NCI-H1105 (cell line): ENCODE measurements around the gene UNC5C.

Source experiments
- DNase-seq: peaks from one replicate; lab custom pipeline; 2025; lab: John Stamatoyannopoulos, UW

The UNC5C gene

DNA sequence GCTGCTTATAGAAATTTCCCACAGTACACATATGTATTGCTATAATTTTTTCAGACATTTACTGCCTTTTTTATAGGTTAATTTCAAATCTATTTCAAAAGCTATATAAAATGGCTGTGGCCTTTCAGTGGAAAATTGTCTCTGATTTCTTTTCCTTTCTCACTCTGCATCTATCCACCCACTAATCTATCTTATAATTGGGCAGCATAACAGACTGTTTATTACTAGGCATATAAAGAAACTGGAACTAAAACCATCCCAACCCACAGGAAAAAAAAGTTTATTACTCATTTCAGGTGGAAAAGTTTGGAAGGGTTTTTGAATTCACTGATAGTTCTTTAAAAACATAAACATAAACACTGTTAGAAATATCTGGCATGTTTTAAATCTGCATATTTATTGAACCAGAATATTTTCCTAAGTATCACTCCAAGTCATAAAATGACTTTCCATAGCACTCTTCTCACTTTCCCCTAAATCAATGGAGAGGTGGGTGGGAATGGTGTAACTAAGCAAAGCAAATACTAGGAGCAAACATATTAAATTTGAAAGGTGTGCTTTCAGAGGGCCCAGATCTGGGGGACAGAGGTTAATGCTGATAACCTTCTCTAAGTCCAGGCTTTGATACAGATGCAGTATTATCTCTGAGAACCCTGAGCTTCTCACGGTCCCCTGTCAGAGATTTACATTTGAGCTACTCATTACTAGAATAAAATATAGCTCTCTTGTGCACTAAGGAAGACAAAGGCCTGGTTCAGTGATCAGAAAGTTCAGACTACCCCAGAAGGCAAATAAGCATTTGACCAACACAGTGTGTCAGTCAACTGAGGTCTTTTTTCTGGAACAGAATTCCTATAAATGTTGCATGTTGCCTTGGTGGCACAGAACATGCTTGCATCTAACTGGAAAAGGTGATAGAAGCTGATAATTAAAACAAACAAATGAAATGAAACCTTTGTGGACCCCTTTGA, 328.3 kb downstream of the UNC5C start:
- DNase-seq: no peak

DNA sequence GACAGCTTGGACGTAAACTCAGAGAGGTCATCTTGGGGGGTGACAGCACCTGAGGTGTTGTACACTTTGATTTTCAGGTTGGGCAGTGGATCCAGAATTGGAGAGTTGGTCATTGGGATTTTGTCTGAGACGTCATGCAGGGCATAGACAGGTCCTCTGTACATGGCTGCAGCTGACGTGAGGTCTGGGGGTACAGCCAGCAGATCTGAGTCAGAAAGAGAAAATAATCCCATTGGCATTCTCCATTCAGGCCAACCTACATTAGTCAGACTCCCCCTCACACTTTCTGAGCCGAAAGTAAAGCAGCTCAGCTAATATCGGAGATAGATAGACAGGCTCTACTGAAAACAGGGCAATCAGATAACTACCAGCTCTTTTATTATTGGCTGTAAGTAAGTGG, 329.7 kb downstream of the UNC5C start:
- DNase-seq: no peak

DNA sequence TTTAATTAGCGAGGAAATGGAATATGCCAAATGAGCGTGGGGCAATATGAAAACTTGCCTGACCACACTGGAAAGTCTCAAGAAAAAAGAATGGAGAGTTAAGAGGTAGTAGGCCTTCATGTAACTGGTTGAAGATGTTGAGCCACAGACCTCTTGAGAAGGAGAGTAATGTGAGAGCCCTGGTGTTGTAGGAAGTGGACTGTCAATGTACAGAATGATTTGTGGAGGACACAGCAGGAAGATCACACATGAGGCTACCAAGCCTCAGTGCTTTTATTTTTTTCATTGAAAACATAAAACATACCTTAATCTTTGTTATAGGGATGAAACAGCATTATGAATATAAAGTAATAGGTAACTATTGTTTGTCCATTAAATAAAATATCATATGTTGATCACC, 331.6 kb downstream of the UNC5C start:
- DNase-seq: no peak

DNA sequence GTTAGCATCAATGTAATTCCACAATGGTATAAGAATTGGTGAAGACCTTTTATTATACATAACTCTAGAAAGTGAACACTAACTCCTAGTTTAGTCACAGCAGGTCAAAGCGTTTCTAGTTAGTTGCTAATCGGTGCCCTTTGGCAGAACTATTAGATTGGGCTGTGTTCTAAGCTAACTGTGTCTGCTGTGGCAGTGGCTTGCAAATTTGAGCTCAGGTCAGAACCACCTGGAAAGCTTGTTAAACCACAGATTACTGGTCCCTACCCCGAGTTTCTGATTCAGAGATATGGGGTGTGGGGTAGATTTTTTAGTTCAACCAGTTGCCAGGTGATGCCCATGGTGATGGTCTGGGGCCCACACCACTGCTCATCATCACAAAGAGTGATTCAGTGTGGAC, 332.1 kb downstream of the UNC5C start:
- no peak for DNase-seq

DNA sequence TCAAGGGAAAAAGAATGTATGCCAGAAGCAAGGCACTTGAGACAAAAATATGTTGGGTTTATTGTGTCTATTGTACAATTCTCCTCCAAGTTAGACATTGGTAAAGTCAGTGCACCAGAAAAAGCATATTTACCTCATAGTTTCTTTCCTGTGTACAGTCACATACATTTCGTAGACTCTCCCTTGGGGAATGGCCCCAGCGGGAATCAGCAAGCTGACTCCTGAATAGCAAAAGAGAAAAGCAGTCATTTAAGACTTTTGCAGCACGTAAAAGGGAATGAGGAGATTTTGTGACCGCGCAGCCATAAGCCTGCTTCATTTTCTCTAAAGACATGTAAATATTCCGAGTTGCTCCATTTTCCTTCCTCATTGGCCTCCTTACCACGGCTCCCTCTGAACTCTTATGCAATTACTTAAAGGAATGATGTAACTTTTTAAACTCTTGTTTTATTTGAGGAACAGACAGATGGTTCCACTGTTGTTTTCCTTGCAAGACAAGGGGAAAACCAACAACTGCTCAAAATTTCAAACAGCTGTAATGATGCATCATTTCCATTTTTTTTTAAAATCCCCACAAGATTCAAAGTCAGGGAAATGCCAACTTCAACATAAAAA, 332.7 kb downstream of the UNC5C start:
- DNase-seq: no peak

DNA sequence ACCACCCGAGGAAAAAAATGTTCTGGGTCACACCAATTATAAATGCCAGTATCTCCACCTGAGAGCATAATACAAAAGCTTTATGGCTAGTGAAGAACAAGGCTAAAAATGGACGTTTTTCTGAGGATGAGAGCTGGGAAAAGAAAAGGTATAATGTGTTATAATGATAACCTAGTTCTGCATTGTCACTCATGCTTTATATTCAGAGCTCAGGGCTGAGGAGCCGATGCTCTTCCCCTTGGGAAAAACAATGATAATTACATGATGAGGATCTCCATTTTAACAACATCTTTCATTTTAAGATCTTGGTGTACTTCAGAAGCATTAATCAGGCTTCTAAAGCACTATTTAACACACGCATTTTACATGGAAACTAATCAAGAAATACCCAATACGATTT, 333.7 kb downstream of the UNC5C start:
- no peak for DNase-seq

DNA sequence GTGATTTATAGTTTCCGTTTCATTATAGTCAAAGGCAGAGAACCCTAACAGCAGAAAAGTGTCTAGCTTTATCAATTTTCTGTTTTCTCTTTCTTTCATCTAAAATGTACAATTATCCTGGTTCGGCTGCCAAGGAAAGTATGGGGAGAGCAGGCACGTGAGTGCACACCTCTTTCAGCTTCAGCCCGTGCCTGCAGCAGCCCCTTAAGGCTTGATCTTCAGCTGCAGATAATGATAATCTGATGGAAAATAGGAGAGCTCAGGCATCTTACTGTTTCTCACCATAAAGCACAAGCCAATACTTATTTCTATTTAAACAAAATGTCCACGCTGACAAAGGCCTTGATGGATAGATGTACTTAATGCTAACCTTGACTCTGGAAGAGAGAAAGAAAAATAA, 334.4 kb downstream of the UNC5C start:
- no peak for DNase-seq

DNA sequence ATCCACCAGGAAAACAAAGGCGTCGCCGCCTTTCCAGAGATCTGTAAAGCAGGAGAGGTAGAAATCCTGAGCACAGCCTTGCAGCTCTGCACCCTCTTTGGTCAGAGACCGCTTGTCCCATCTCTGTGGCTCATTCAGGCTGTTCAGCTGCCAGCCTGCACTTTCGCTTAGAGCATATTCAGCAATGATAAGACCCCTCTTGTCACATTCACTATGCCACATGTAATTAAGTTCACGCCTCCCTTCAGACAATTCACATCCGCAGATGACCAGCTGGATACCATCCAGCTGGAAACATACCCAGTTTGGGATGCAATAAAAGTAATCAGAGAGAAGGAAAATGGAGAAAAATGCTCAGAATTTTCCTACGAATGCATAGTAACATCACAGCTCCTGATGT, 335.4 kb downstream of the UNC5C start:
- peak; percentile 12 for DNase-seq

DNA sequence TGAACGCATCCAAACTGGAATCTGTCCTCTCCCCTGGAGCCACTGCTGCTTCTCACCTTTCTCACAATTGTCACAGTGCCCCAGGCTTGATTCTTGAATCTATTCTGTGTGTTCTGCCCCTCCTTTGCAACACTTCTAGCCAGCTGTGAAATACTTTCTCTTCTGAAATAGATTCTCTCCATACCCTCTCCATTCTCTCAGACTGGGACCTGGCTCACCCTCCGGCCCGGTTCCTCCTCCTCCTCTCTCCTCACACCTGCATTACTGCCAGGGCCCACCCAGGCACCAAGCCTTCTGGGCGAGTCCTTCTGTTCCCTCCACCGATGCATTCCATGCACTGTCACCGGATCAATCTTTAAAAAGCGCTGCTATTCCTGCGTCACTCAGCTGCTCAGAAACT, 336.1 kb downstream of the UNC5C start:
- no peak for DNase-seq

DNA sequence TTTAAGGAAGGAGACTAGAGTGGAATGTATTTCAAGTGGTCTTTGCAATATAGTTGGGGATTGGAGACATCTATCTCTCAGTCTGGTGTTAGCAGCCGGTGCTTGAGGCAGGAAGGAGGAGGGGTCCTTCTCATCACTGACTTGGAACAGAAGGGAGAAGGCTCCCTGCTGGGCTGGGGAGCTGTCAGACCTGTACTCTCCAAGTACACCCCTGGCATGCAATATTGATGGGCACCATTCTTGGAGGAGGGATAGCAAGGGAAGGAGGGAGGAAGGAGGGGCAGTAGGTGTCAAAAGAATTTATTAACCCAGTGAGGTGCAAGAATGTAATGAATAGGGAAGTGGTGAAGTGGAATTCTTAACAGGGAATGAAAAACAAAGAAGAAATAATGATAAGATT, 338.8 kb downstream of the UNC5C start:
- no peak for DNase-seq

DNA sequence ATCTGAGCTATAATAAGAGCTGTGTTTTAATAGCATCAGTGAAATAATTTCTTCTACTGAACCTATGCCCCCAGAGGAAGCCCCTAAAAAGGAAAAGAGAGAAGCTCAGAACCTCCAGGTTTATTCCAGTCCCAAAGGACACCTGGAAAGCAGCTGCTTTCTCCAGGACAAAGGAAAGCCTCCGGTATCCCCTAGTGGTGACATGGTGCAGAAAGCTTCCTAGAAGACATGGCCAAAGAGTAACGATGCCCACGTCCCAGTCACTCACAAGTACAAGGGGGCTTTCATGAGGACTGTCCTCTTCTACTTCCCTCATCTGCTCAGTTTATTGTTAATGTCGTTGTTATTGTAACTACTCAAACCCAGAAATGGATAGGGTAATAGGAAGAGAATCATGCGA, 343.9 kb downstream of the UNC5C start:
- DNase-seq: no peak

DNA sequence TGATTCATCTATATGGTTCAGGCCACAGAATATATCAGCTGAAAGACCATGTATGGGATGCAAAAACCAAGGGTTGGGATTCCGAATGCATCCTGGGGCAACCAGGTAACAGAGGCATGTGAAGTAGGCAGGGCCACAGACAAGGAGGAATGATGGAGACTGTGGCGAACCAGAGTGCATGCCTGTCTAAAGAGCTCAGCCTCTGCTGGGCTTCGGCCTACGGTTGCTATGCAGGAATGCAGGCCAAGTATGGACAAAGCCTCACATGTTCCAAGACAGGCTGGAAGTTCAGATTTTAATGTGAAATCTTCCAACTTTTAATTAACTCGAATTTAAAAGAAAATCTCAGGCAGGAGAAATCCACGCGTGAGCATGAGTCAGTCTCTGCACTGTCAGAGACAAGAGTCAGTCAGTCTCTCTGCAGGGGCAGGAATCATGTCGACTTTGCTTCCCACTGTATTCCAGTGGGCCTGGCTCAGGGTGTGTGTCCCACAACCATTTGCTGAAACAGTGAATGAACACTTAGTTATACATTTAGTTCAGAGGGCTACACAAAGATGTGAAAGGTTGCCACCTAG, 344.4 kb downstream of the UNC5C start:
- no peak for DNase-seq

DNA sequence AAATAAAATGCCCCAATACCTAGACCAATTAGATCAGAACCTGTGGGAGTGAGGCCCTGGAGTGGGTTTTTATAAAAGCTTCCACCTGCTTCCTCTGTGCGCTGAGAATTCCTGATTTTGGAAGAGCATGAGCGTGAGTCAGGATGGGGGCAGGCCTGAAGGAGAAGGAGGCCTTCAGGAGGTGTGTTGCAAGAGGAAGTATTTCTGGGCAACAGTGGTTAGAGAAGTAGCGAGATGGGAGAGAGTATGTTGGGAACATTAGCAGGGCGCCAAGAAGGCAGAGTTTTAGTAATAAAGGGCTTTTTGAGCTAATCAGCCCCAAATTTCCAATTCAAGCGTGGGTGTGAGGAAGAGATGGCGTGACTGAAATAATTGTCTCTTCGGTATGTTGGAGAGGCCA, 349.8 kb downstream of the UNC5C start:
- no peak for DNase-seq

DNA sequence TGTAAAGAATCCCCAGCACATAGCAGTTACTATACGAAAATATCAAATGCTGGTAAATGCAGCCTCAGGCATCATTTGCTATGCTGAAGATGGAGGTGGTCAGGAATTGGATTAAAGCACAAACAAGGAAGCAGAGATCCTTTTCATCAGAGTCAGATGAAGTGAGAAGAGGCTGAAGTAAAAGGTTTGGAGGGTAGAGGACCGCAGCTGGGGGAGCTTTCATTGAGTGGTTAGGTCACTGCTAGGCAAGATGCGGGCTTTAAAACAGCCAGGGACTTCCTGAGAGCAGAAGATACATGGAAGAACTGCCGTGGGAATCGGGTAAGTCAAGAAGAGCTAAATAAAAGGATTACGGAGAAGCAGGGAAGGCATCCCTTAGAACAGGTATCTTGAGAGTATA, 351.4 kb downstream of the UNC5C start:
- no peak for DNase-seq

DNA sequence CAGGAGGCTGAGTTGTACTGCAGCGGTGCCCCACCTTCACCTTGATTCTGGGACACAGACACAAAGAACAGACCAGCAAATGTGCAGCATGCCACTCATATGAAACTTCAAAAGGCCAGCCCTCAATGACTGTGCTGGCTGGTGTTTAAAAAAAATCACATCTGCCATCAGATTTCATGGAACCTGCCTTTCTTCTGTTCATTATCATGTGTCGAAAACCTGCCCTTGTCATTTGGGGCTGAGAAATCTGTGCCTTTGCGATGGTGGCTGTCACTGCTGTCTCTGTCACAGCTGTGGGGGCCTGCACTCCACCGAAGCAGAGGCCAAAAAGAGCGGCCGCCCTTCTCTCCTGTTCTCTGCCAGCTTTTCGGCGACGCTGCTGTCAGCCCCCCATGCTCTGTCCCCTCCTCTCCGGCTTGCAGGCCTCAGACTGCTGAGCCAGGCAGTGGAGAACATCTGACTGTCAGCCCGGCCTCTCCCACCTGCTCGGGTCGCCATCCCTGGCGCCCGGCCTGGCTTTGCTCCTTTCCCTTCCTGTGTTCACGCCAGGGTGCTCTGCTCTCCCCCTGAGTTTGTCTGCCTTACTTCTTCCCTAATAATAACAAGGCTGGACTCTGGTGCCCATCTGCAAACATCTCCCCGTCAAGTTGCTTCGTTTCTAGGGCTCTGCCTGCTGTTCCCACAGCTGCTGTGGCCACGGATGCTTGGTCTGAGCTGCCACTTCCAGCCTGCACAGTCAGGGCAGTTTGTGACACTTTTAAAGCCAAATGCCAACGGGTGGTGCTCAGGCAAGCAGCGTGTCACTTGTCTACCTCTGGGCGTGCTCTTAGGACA, 355.2 kb downstream of the UNC5C start:
- DNase-seq: no peak

DNA sequence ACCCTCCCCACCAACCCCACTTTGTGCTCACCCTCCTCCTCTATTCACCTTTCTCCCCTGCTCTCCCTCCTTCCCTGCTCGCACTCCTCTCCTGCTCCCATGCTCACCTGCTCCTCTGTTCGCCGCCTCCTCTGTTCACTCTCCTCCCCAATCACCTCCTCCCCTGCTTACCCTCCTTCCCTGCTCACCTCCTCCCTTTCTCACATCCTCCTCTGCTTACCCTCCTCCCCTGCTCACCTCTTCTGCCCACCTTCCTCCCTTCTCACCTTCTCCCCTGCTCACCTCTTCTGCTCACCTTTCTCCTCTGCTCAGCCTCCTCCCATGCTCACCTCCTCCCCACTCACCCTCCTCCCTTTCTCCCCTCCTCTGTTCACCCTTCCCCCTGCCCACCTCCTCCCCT, 357.2 kb downstream of the UNC5C start:
- DNase-seq: no peak

DNA sequence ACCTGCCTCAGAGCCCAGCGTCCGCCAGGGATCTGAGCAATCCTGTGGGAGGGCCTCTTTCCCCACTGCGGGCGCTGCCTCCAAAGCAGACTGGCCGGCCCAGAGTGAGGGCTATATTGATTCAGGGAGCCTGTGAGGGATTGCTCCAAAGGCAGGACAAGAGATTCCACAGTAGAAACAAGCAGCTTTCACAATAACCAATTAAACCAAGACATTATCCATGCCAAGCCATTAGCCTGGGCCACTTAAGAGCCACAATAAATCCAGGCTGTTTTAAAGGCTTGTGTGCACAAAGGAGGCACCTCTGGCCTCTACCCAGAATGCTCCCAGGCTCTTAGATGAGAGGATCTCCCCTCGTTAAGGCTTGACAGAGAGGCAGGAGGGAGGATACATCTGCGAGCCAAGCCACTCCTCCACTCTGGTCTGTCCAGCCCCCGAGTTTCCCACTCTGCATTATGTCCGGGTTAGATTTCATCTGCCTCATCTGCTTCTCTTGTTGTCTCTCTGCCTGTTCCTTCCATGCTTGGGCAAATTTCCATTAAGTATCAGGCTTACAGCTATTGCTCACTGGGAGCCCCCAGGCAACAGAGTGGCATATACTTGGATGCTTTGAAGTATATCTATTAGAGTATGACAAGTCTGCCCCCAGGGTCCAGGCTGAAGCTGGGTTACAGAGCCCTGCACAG, 357.9 kb downstream of the UNC5C start:
- peak; percentile 52 for DNase-seq

DNA sequence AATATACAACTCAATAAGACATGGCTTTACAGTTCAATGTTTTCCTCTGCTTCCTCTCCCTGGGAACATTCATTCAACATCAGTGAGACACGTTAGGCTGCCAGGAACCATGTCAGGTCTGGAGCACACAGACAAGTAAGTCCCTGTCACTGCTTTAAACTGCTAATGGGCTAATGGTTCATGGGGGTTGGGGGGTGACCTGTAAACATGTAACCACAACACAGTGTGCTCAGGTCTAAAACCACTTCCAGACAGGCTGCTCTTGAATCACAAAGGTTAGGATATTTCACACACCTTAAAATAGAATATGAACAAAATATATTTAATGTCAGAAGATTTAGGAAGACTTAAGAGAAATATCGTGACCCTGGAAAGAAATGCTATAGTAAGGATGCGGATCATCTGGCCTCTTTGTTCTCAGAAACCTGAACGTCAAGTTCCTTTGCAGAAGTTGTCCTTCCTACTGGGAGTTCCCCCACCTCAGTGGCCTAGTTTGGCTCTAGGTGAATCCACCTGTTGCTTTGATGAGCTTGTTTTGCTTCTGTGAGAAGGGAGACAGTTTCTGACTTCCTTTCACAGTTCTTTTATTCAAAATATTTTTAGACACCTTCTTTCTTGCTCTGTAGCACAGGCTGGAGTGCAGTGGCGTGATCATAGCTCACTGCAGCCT, 359.9 kb downstream of the UNC5C start:
- no peak for DNase-seq

DNA sequence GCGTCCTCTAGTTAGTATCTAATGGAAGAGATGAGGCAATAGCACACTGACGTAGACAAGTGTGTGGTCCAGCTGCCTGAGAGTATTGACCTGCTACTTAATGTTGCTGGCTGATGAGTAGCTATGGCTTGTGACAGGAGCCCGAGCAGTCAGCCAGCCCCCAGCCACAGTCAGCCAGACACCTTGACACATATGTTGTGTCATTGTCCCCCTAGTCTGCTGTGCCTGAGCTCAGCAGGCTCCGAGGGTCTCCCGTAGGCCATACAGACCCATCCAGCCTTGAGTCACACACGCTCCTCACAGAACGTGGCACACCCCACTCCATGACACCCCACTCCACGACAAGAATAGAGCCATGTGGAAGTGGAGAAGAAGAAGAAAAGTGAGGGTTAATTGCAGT, 362.1 kb downstream of the UNC5C start:
- no peak for DNase-seq

DNA sequence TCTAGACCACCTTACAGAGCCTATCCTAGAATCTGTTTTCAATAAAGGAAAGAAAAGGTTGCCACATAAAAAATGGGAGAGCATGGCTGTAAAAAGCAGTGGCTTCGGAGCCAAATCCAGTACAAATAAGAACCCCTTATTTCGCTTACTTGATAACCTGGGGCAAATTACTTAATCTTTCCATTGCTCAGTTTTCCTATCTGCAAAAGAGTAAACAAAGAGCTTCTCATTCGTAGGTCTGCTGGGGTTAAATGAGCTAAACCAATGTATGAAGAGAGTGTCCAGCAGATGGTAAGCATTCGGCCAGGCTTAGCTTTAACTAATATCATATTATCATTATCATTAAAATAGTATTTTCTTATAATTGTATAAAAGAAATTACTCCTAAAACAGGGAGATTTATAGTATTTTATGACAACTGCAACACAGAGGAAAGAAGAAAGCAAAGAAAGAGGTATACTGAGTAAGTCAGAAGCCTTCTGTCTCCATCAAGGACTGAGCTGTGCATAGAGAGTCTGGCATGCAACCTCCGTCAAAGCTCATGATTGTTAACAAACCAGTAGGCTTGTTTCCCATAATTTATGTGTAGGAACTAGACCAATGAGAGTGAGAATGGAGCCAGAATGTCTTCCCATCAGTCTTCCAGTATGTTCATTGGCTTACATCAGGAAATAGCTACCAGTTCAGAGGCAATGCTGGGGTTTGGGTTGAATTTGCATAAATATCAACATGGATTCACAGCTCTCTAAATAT, 364.9 kb downstream of the UNC5C start:
- no peak for DNase-seq

DNA sequence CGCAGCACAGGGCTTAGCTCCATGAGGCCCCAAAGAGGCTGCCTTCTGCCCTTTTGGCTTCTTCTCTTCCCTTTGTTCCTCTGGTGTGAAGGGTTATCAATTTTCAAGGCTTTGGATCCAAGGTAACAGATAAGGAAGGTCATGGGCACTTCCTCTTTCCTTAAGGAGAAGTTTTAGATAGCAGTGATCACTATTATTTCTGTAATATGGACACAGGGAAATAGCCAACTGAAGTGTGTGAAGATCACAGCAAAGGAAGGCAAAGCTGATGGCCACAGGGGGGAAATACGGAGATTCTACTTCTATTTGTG, 366.8 kb downstream of the UNC5C start:
- no peak for DNase-seq
